ENCODE measurements around the gene GPD1.

GPD1 gene

DNA sequence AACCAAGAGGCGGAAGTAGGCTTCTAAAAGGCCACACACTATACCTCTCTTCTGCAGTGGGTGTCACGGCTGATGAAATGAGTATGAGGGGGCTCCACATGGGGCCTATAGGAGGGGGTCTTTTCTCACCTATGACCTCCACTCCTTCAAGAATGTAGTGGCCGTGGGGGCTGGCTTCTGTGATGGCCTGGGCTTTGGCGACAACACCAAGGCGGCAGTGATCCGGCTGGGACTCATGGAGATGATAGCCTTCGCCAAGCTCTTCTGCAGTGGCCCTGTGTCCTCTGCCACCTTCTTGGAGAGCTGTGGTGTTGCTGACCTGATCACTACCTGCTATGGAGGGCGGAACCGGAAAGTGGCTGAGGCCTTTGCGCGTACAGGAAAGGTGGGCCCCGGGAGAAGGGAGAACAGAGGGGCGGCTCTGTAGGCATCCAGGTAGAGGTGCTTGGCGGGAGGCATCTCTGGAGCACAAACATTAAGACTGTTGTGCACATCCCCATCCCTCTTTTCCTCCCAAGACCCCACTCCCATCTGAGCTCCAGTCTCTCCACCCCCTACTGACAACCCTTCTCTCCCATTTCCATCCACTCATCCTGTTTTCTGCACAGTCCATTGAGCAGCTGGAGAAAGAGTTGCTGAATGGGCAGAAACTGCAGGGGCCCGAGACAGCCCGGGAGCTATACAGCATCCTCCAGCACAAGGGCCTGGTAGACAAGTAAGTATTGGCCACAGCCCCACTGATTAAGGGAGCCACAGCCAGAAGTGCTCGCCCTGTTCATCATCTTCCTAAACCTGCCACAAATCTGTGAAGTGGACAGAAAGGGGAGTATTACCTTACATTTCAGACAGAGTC lies 3.8 kb downstream of the GPD1 start:
- Histone ChIP-seq H3K4me2 (ENCODE audit: low read depth, low read length, poor library complexity, severe bottlenecking) (no peak overlapping the region), H3K27me3 (ENCODE audit: insufficient read depth, low read length, poor library complexity, severe bottlenecking) (no peaks in the 10 kb centered on the region), H3K36me3 (ENCODE audit: insufficient read depth, low read length) (no peaks in the 10 kb centered on the region), H3K9me3 (ENCODE audit: insufficient read depth, low read depth, low read length) (no peaks in the 10 kb centered on the region), H3K4me3 (ENCODE audit: low read length, poor library complexity, severe bottlenecking) (no peak overlapping the region), H3F3A (ENCODE audit: low read depth) (no peaks in the 10 kb centered on the region), H3K9me2 (replicated peaks; ENCODE audit: low read depth, low read length) (no peaks in the 10 kb centered on the region), H3K4me1 (ENCODE audit: insufficient read depth, low read length, poor library complexity, severe bottlenecking) (peaks cover 12% of the 10 kb centered on the region), H4K20me1 (ENCODE audit: insufficient read depth, low read length, poor library complexity, severe bottlenecking) (peaks cover 5% of the 10 kb centered on the region), H2AFZ (ENCODE audit: low read length) (no peak overlapping the region), H3K79me2 (ENCODE audit: insufficient read depth, low read length) (peaks cover 5% of the 10 kb centered on the region), H3K9ac (ENCODE audit: low read depth, low read length, poor library complexity, severe bottlenecking) (no peak overlapping the region)
- TF ChIP-seq, protein P1, sequence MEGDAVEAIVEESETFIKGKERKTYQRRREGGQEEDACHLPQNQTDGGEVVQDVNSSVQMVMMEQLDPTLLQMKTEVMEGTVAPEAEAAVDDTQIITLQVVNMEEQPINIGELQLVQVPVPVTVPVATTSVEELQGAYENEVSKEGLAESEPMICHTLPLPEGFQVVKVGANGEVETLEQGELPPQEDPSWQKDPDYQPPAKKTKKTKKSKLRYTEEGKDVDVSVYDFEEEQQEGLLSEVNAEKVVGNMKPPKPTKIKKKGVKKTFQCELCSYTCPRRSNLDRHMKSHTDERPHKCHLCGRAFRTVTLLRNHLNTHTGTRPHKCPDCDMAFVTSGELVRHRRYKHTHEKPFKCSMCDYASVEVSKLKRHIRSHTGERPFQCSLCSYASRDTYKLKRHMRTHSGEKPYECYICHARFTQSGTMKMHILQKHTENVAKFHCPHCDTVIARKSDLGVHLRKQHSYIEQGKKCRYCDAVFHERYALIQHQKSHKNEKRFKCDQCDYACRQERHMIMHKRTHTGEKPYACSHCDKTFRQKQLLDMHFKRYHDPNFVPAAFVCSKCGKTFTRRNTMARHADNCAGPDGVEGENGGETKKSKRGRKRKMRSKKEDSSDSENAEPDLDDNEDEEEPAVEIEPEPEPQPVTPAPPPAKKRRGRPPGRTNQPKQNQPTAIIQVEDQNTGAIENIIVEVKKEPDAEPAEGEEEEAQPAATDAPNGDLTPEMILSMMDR (conservative IDR thresholded peaks at IDR 0.05; ENCODE audit: low read length): no peak
- TF ChIP-seq EZH2phosphoT487 (IDR thresholded peaks at IDR 0.05; ENCODE audit: borderline replicate concordance): no peak

DNA sequence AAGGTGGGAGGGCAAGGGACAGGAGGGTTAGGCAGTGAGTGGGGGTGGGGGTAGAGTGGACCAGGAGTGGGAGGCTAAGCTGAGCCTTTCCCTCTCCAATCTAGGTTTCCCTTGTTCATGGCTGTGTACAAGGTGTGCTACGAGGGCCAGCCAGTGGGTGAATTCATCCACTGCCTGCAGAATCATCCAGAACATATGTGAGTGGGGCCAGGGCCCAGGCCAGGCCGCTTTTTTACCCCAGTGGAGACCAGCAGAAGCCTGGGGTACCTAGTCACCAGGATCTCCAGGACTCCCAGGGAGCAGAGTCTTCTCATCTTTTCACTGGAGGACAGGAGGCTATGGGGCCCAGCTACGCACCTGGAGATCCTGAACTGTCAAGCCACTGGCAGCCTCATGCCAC lies 5.5 kb downstream of the GPD1 start:
- no peaks in the 10 kb centered on the region for H3K9me2 ChIP-seq (replicated peaks; ENCODE audit: low read depth, low read length)
- H3F3A ChIP-seq (ENCODE audit: low read depth): no peaks in the 10 kb centered on the region
- no peak overlapping the region for H3K4me3 ChIP-seq (ENCODE audit: low read length, poor library complexity, severe bottlenecking)
- no peaks in the 10 kb centered on the region for H3K9me3 ChIP-seq (ENCODE audit: insufficient read depth, low read depth, low read length)
- H3K79me2 ChIP-seq (ENCODE audit: insufficient read depth, low read length): peaks cover 21% of the 10 kb centered on the region
- H2AFZ ChIP-seq (ENCODE audit: low read length): no peak overlapping the region
- no peaks in the 10 kb centered on the region for H3K27me3 ChIP-seq (ENCODE audit: insufficient read depth, low read length, poor library complexity, severe bottlenecking)
- no peaks in the 10 kb centered on the region for H3K36me3 ChIP-seq (ENCODE audit: insufficient read depth, low read length)
- no peak for TF ChIP-seq EZH2phosphoT487 (IDR thresholded peaks at IDR 0.05; ENCODE audit: borderline replicate concordance)
- TF ChIP-seq, protein P1 (conservative IDR thresholded peaks at IDR 0.05; ENCODE audit: low read length): no peak
- H3K4me2 ChIP-seq (ENCODE audit: low read depth, low read length, poor library complexity, severe bottlenecking): no peak overlapping the region
- no peak overlapping the region for H3K9ac ChIP-seq (ENCODE audit: low read depth, low read length, poor library complexity, severe bottlenecking)
- peaks cover 14% of the 10 kb centered on the region for H3K4me1 ChIP-seq (ENCODE audit: insufficient read depth, low read length, poor library complexity, severe bottlenecking)
- peaks cover 8% of the 10 kb centered on the region for H4K20me1 ChIP-seq (ENCODE audit: insufficient read depth, low read length, poor library complexity, severe bottlenecking)

DNA sequence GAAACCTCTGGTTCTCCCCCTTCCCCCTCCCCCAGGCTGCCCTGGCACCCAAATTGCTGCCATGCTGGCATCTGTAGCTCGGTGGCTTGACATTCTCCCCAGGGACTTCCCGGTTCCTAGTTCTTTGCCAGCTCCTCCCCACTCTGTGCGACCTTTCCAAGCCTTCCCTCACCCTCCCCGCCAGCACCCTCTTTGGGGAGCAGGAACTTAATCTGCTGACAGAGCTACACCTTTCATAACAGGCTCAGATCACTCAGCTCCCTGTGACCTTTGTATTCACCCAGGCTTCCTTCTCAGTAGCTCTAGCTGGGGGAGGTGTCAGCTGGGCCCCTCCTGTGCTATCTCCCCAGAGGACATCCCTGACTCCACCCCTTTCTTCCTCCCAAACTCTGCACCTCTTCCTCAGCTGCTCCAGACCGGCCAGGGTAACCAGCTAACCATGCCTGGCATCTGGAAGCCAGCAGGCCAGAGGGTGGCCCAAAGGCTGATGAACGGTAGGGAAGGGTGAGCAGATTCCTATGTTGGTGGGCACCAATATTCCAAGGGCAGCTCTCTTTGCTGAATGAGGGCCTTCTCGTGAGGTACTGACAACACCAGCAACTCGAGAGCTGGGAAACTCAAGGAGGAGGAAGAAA lies 6.4 kb downstream of the GPD1 start:
- Histone ChIP-seq H3K27me3 (ENCODE audit: insufficient read depth, low read length, poor library complexity, severe bottlenecking) (no peaks in the 10 kb centered on the region), H3K9me2 (replicated peaks; ENCODE audit: low read depth, low read length) (no peaks in the 10 kb centered on the region), H3K4me2 (ENCODE audit: low read depth, low read length, poor library complexity, severe bottlenecking) (no peak overlapping the region), H3K4me1 (ENCODE audit: insufficient read depth, low read length, poor library complexity, severe bottlenecking) (peaks cover 14% of the 10 kb centered on the region), H3K9me3 (ENCODE audit: insufficient read depth, low read depth, low read length) (no peaks in the 10 kb centered on the region), H2AFZ (ENCODE audit: low read length) (peak overlapping the region; percentile 79; the same call in 1 of the 2 replicates), H3F3A (ENCODE audit: low read depth) (no peaks in the 10 kb centered on the region), H3K36me3 (ENCODE audit: insufficient read depth, low read length) (no peaks in the 10 kb centered on the region), H4K20me1 (ENCODE audit: insufficient read depth, low read length, poor library complexity, severe bottlenecking) (peaks cover 8% of the 10 kb centered on the region), H3K9ac (ENCODE audit: low read depth, low read length, poor library complexity, severe bottlenecking) (no peak overlapping the region), H3K79me2 (ENCODE audit: insufficient read depth, low read length) (peaks cover 29% of the 10 kb centered on the region), H3K4me3 (ENCODE audit: low read length, poor library complexity, severe bottlenecking) (no peak overlapping the region)
- no peak for TF ChIP-seq EZH2phosphoT487 (IDR thresholded peaks at IDR 0.05; ENCODE audit: borderline replicate concordance)
- TF ChIP-seq, protein P1 (conservative IDR thresholded peaks at IDR 0.05; ENCODE audit: low read length): no peak

All from Loucy (cell line).